Activated CD4-positive, alpha-beta T cell treated with anti-CD3 and anti-CD28 coated beads, Interleukin-2, amount 10 ng/mL, durations not matched to agents 7 days and 5 days (primary cell): Measurements from ENCODE around the gene CYP1B1. TPM values are rescaled to one million over a fixed set of nuclear protein-coding genes. Genes with fewer than 3 reads are reported as not detected.
"Not testable (repeated sequence)": the region's sequence is repeated elsewhere in the genome, so short reads cannot be mapped to it uniquely, and the experiment has no call there.

Experiments used
- CTCF ChIA-PET: fragments of 350-600 bp; sonication (Branson Sonifier 250); formaldehyde crosslinking; loops from one replicate; lab custom pipeline; 2021; ENCODE audit warnings: antibody characterized with exemption; lab: Charles Lee
- POLR2A ChIA-PET: fragments of 350-600 bp; sonication (Branson Sonifier 250); formaldehyde crosslinking; loops from one replicate; lab custom pipeline; 2021; ENCODE audit warnings: antibody characterized with exemption; lab: Charles Lee
- DNase-seq: peaks from one replicate; pipeline ENCODE4 v3.0.0-alpha.2; 2020
- H3K27ac Mint-ChIP-seq: one replicate; pipeline ENCODE4 v1.8.0; 2021; ENCODE audit warnings: mild to moderate bottlenecking, moderate library complexity, mixed read lengths
- H3K27me3 Mint-ChIP-seq: one replicate; pipeline ENCODE4 v1.8.0; 2021; ENCODE audit warnings: mixed read lengths
- H3K36me3 Mint-ChIP-seq: one replicate; pipeline ENCODE4 v1.8.0; 2021; ENCODE audit warnings: low read depth, mixed read lengths
- H3K4me1 Mint-ChIP-seq: one replicate; pipeline ENCODE4 v1.8.0; 2021; ENCODE audit warnings: mixed read lengths
- H3K4me3 Mint-ChIP-seq: one replicate; pipeline ENCODE4 v1.8.0; 2021; ENCODE audit warnings: mild to moderate bottlenecking, moderate library complexity, mixed read lengths
- H3K9me3 Mint-ChIP-seq: one replicate; pipeline ENCODE4 v1.8.0; 2021; ENCODE audit warnings: mixed read lengths
- total RNA-seq, 2 experiments: library from RNA; stranded (reverse); gene quantifications; one replicate each; pipeline ENCODE4 v1.2.3, GENCODE V29; 2021

CYP1B1 gene
- total RNA-seq, 2 experiments from 2014 or later, result 13.8 to 15.4 TPM

DNA sequence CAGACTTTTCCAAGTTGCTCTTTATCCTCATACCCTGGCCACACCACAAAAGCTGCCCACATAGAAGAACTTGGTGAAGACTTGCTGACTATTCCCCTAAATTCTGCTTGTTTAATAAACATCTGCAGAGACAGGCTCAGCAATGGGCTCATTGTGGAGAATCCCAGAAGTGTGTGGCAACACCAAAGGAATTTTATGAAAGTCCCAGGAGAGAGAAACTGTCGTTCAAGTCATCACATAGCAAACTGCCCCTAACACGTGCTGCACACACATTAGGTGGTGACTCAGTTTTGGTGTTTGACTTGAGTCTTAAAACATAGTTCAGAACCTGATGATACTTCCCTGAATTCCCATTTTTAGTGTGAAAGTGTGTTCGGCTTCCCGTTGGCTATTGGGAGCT, 38.6 kb downstream of the CYP1B1 start:
- Mint-ChIP-seq H3K4me3 (no peak overlapping the region), H3K9me3 (no peaks in the 10 kb centered on the region), H3K27ac (no peak overlapping the region), H3K36me3 (no peaks in the 10 kb centered on the region), H3K27me3 (peaks cover 39% of the 10 kb centered on the region), H3K4me1 (peaks cover 8% of the 10 kb centered on the region)
- ChIA-PET POLR2A (no interaction called here), CTCF (interaction anchor here (1.3 kb wide), 1 partner anchor 45 kb away, joined by 6 read pairs; no protein-coding TSS in a partner anchor)
- no peak for DNase-seq

DNA sequence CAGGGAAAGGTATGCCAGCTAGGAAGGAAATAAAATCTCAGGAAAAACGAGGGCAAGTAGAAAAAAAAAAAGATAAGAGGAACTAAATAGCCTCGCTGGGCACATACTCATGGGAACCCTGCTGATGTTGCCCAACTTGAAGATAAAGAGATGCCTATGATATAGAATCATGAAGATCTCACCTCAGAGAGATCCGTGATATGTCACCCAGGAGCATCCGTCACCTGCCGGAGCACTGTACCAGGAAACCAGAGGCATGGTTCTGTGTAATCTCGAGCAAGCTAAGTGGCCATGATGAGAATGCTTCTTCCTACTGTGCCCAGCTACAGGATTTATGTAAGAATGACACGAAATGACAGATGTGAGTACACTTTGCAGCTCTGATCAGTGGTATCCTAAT, 40.0 kb downstream of the CYP1B1 start:
- Mint-ChIP-seq H3K4me3 (no peak overlapping the region), H3K27me3 (peaks cover 39% of the 10 kb centered on the region), H3K36me3 (no peaks in the 10 kb centered on the region), H3K27ac (no peak overlapping the region), H3K9me3 (no peaks in the 10 kb centered on the region), H3K4me1 (peaks cover 8% of the 10 kb centered on the region)
- CTCF ChIA-PET, result interaction anchor here (0.6 to 0.8 kb wide), 2 partner anchors 15 to 817 kb away, joined by 3 to 4 read pairs; no protein-coding TSS in a partner anchor
- DNase-seq, result no peak
- POLR2A ChIA-PET, result no interaction called here

DNA sequence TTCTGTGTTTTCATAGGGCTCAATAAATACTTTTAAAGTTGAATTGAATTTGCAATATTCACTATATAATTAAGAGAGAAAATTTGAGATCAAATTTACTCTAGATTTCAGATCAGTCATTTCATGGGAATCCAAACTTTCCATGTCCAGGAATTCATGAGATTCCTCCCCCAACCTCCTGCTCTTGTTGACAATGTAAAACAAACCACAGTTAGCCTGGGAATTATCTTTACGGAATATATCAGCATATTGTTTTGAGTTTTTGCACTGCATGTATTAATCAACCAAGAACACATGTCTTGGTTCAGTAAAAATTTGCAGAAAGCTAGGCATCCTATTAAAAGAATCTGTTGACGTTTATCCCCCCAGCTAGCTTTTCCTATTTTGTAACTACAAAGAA, 42.3 kb downstream of the CYP1B1 start:
- no peak for DNase-seq
- Mint-ChIP-seq H3K4me3 (no peak overlapping the region), H3K9me3 (no peaks in the 10 kb centered on the region), H3K4me1 (peaks cover 8% of the 10 kb centered on the region), H3K36me3 (no peaks in the 10 kb centered on the region), H3K27me3 (peaks cover 30% of the 10 kb centered on the region), H3K27ac (no peak overlapping the region)
- ChIA-PET CTCF (interaction anchor here (0.6 kb wide), 1 partner anchor 287 kb away, joined by 4 read pairs; no protein-coding TSS in a partner anchor), POLR2A (no interaction called here)

DNA sequence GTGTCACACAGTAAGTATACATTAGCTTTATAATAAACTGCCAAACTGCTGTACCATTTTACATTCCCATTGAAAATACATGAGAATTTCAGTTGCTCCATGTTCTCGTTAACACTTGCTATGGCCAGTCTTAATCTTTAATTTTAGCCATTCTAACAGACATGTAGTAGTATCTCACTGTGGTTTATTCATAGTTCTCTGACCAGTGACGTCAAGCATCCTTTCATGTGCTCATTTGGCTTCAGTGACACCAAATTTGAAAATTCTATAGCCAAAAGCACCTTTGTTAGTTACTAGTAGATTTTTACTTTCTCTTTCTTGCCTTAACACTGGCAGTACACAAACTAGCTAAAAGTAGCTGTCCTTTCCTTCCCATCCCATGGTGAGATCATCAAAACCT, 43.0 kb downstream of the CYP1B1 start:
- peaks cover 25% of the 10 kb centered on the region for H3K27me3 Mint-ChIP-seq
- no peak for DNase-seq
- H3K9me3 Mint-ChIP-seq, result no peaks in the 10 kb centered on the region
- CTCF ChIA-PET, result interaction anchor here (0.6 kb wide), 1 partner anchor 288 kb away, joined by 4 read pairs; no protein-coding TSS in a partner anchor
- H3K27ac Mint-ChIP-seq, result no peak overlapping the region
- no peak overlapping the region for H3K4me3 Mint-ChIP-seq
- POLR2A ChIA-PET, result no interaction called here
- H3K36me3 Mint-ChIP-seq, result no peaks in the 10 kb centered on the region
- peaks cover 3% of the 10 kb centered on the region for H3K4me1 Mint-ChIP-seq

DNA sequence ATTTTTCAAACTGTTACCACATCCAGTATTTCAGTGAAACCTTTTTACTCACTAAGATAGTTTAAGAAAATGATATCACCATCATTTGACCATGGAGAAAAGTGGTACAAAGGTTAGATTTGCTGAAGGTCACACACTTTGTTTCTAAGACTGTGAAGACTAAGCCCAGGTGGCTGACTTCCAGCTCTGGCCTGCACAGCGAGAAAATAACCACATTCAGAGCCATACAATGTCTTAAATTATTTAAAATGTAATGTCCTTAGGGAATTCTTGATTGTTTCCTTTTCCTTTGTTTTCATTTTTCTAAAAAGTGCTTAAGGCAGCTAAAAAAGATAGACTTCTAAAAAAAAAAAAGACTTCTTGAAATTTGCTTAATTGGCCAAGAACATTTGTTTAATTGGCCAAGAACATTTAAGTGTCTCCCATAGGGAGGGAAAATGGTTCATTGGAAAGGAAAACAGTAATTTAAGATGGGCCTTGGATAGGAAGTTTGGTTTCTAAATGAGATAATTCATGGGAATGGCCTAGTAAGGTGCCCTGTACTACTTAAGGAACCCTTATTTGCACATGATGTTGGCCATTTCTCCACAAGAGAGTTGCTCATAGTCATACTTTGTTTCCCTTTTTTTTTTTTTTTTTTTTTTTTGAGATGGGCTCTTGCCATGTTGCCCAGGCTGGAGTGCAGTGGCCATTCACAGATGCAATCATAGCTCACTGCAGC, 45.2 kb downstream of the CYP1B1 start:
- no peaks in the 10 kb centered on the region for H3K9me3 Mint-ChIP-seq
- ChIA-PET POLR2A (no interaction called here), CTCF (no interaction called here)
- H3K27ac Mint-ChIP-seq, result no peak overlapping the region
- H3K4me1 Mint-ChIP-seq, result no peaks in the 10 kb centered on the region
- H3K36me3 Mint-ChIP-seq, result no peaks in the 10 kb centered on the region
- peaks cover 21% of the 10 kb centered on the region for H3K27me3 Mint-ChIP-seq
- DNase-seq, result no peak
- H3K4me3 Mint-ChIP-seq, result no peak overlapping the region

DNA sequence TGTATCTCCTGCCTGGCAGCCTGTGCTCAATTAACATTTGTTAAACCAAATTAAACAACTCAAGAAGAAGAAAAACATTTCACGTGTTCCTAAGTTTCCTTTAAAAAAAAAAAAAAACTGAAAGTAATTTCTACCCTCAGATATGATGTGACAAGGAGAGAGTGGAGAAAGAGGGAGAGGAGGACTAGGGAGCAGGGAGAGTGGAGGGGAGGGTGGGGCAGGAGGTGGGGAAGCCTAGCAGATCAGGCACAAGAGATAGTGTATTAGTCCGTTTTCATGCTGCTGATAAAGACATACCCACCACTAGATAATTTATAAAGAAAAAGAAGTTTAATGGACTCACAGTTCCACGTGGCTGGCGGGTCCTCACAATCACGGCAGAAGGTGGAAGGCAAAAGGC, 46.4 kb downstream of the CYP1B1 start:
- no peaks in the 10 kb centered on the region for H3K4me1 Mint-ChIP-seq
- no peaks in the 10 kb centered on the region for H3K9me3 Mint-ChIP-seq
- H3K27ac Mint-ChIP-seq, result no peak overlapping the region
- H3K27me3 Mint-ChIP-seq, result peaks cover 22% of the 10 kb centered on the region
- ChIA-PET CTCF (no interaction called here), POLR2A (no interaction called here)
- DNase-seq, result no peak
- no peak overlapping the region for H3K4me3 Mint-ChIP-seq
- H3K36me3 Mint-ChIP-seq, result no peaks in the 10 kb centered on the region

DNA sequence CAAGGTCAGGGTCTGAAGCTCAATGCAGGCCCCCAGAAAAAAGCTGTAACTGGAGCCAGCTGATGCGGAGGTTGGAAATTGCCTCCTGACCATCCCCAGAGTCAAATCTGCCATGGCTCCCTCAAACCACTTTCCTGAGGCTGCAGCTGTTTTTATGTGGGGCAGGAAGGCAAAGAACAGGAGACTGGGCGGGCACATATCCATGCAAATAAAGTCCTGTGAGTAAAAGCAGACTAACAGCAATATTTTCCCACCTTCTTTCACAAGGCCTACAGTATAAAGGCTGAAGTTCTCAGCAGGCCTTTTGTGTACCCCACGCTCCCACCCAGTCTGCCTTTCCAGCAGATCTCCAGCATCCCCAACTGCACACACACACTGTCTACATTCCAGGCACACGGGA, 47.1 kb downstream of the CYP1B1 start:
- no peak overlapping the region for H3K4me3 Mint-ChIP-seq
- H3K4me1 Mint-ChIP-seq, result no peaks in the 10 kb centered on the region
- H3K27ac Mint-ChIP-seq, result no peak overlapping the region
- H3K36me3 Mint-ChIP-seq, result no peaks in the 10 kb centered on the region
- DNase-seq, result no peak
- POLR2A ChIA-PET, result no interaction called here
- peaks cover 24% of the 10 kb centered on the region for H3K27me3 Mint-ChIP-seq
- H3K9me3 Mint-ChIP-seq, result no peaks in the 10 kb centered on the region
- CTCF ChIA-PET, result interaction anchor here (0.5 kb wide), 1 partner anchor 134 kb away, joined by 5 read pairs; no protein-coding TSS in a partner anchor

DNA sequence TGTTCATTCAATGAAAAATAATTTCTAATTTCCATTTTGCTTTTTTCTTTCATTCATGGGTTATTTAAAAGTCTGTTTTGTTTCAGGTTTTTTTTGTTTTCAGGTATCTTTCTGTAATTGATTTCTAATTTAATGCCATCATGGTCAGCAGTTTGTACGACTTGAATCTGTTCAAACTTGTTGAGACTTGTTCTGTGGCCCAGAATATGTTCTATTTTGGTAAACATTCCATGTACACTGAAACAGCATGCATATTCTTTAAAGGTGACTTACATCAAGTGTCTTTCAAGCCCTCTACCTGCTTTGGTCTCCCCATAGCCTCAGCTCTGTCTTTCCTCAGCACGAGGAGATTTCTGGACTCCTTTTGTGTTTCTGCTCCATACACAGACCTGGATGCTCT, 49.1 kb downstream of the CYP1B1 start:
- Mint-ChIP-seq H3K9me3 (no peaks in the 10 kb centered on the region), H3K4me1 (no peaks in the 10 kb centered on the region), H3K27ac (no peak overlapping the region), H3K27me3 (peaks cover 27% of the 10 kb centered on the region), H3K4me3 (no peak overlapping the region), H3K36me3 (no peaks in the 10 kb centered on the region)
- CTCF ChIA-PET, result no interaction called here
- DNase-seq, result no peak
- POLR2A ChIA-PET, result no interaction called here

DNA sequence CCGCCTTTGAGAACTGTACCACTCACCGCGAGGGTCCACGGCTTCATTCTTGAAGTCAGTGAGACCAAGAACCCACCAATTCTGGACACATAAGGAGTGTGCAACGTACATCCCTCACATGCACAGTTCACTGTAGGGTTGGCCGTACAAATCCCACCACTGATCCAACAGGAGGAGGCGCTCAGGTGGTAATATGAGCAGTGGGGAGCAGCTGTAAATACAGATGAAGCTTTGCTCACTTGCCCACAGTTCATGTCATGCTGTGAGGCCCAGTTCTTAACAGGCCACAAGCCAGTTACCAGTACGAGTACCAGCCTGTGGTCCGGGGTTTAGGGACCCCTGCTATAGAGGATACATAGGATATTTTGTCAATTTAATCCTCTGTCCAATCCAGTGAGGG, 54.4 kb downstream of the CYP1B1 start:
- no peaks in the 10 kb centered on the region for H3K36me3 Mint-ChIP-seq
- H3K4me3 Mint-ChIP-seq, result no peak overlapping the region
- CTCF ChIA-PET, result no interaction called here
- H3K4me1 Mint-ChIP-seq, result no peaks in the 10 kb centered on the region
- H3K9me3 Mint-ChIP-seq, result no peaks in the 10 kb centered on the region
- peaks cover 22% of the 10 kb centered on the region for H3K27me3 Mint-ChIP-seq
- POLR2A ChIA-PET, result no interaction called here
- no peak overlapping the region for H3K27ac Mint-ChIP-seq
- no peak for DNase-seq

DNA sequence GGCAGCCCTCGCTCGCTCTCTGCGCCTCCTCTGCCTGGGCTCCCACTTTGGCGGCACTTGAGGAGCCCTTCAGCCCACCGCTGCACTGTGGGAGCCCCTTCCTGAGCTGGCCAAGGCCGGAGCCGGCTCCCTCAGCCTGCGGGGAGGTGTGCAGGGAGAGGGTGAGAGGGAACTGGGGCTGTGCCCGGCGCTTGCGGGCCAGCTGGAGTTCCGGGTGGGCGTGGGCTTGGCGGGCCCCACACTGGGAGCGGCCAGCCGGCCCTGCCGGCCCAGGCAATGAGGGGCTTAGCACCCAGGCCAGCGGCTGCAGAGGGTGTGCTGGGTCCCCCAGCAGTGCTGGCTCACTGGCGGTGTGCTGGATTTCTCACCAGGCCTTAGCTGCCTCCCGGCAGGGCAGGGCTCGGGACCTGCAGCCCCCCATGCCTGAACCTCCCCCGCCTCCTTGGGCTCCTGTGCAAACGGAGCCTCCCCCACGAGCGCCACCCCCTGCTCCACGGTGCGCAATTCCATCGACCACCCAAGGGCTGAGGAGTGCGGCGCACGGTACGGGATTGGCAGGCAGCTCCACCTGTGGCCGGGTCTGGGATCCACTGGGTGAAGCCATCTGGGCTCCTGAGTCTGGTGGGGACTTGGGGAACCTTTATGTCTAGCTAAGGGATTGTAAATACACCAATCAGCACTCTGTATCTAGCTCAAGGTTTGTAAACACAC, 55.4 kb downstream of the CYP1B1 start:
- H3K4me3 Mint-ChIP-seq, POLR2A ChIA-PET, DNase-seq, H3K9me3 Mint-ChIP-seq, H3K27ac Mint-ChIP-seq, H3K4me1 Mint-ChIP-seq, H3K36me3 Mint-ChIP-seq: not testable (repeated sequence)
- CTCF ChIA-PET, result interaction anchor here (1.9 kb wide), 1 partner anchor 39 kb away, joined by 4 read pairs; no protein-coding TSS in a partner anchor
- H3K27me3 Mint-ChIP-seq, result peaks cover 16% of the 10 kb centered on the region

DNA sequence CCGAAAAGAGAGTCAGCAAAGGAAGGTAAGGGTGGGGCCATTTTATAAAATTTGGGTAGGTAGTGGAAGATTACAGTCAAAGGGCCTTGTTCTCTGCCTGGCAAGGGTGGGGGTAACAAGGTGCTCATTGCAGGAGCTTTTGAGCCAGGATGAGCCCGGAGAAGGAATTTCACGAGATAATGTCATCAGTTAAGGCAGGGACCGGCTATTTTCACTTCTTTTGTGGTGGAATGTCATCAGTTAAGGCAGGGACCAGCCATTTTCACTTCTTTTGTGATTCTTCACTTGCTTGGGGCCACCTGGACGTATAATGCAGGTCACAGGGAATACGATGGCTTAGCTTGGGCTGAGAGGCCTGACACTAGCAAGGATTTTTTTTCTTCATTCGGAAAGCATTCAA, 58.1 kb downstream of the CYP1B1 start:
- no peaks in the 10 kb centered on the region for H3K4me1 Mint-ChIP-seq
- CTCF ChIA-PET, result no interaction called here
- H3K27ac Mint-ChIP-seq, result no peak overlapping the region
- H3K27me3 Mint-ChIP-seq, result no peaks in the 10 kb centered on the region
- POLR2A ChIA-PET, result no interaction called here
- no peaks in the 10 kb centered on the region for H3K9me3 Mint-ChIP-seq
- H3K4me3 Mint-ChIP-seq, result no peak overlapping the region
- no peaks in the 10 kb centered on the region for H3K36me3 Mint-ChIP-seq
- no peak for DNase-seq
